Measurements from ENCODE around the gene DAAM2.
A peak's percentile ranks its signal among the peaks of the same experiment; 100 is the strongest.

DAAM2 gene

GRCh38 chr6:39787322-39787721 lies 4.9 kb upstream of the DAAM2 start:
- no peak for DNase-seq (ENCODE audit: low spot score)

GRCh38 chr6:39790772-39791171 lies 1.4 kb upstream of the DAAM2 start:
- no peak for DNase-seq (ENCODE audit: low spot score)

- DNase-seq (ENCODE audit: low spot score) = no peak
These were observed 865 bp upstream of the DAAM2 start for GRCh38 chr6:39791311-39791710.

- no peak for DNase-seq (ENCODE audit: low spot score)
These were observed 619 bp downstream of the DAAM2 start for GRCh38 chr6:39792540-39793450.

GRCh38 chr6:39793516-39793915 lies 1.3 kb downstream of the DAAM2 start:
- no peak for DNase-seq (ENCODE audit: low spot score)

- no peak for DNase-seq (ENCODE audit: low spot score)
These were observed 2.1 kb downstream of the DAAM2 start for GRCh38 chr6:39794231-39794630.

GRCh38 chr6:39797751-39798150 lies 5.6 kb downstream of the DAAM2 start:
- no peak for DNase-seq (ENCODE audit: low spot score)

GRCh38 chr6:39800034-39801032 lies 8.2 kb downstream of the DAAM2 start:
- DNase-seq (ENCODE audit: low spot score) = no peak

- no peak for DNase-seq (ENCODE audit: low spot score)
These were observed 9.5 kb downstream of the DAAM2 start for GRCh38 chr6:39801456-39802251.

- no peak for DNase-seq (ENCODE audit: low spot score)
These were observed 11.7 kb downstream of the DAAM2 start for GRCh38 chr6:39803872-39804271.

GRCh38 chr6:39804466-39805065 lies 12.4 kb downstream of the DAAM2 start:
- peak; percentile 24 for DNase-seq (ENCODE audit: low spot score)

GRCh38 chr6:39806278-39806677 lies 14.1 kb downstream of the DAAM2 start:
- no peak for DNase-seq (ENCODE audit: low spot score)

GRCh38 chr6:39808346-39808745 lies 16.2 kb downstream of the DAAM2 start:
- DNase-seq (ENCODE audit: low spot score) = no peak

- no peak for DNase-seq (ENCODE audit: low spot score)
These were observed 16.8 kb downstream of the DAAM2 start for GRCh38 chr6:39808964-39809363.

- no peak for DNase-seq (ENCODE audit: low spot score)
These were observed 19.7 kb downstream of the DAAM2 start for GRCh38 chr6:39811835-39812345.

- DNase-seq (ENCODE audit: low spot score) = no peak
These were observed 20.3 kb downstream of the DAAM2 start for GRCh38 chr6:39812496-39812852.

- DNase-seq (ENCODE audit: low spot score) = no peak
These were observed 20.8 kb downstream of the DAAM2 start for GRCh38 chr6:39812853-39813533.

GRCh38 chr6:39814236-39814635 lies 22.1 kb downstream of the DAAM2 start:
- DNase-seq (ENCODE audit: low spot score) = no peak

- DNase-seq (ENCODE audit: low spot score) = no peak
These were observed 23.2 kb downstream of the DAAM2 start for GRCh38 chr6:39815356-39815755.

- no peak for DNase-seq (ENCODE audit: low spot score)
These were observed 24.6 kb downstream of the DAAM2 start for GRCh38 chr6:39816747-39817146.

GRCh38 chr6:39818695-39819094 lies 26.5 kb downstream of the DAAM2 start:
- no peak for DNase-seq (ENCODE audit: low spot score)

Measured in RKO (cell line).